MM.1S (cell line): ENCODE results near the gene EPDR1.

Source experiments
- EZH2 ChIP-seq: fragments of 300-600 bp; sonication (generic); optimal IDR thresholded peaks from 2 replicates; pipeline ENCODE3; 2017; ENCODE audit warnings: low read depth, mild to moderate bottlenecking, antibody characterized with exemption, low read length, mixed read lengths
- TF ChIP-seq, protein P1 (sequence below): fragments of 300-600 bp; sonication (generic); IDR thresholded peaks from 2 replicates; pipeline ENCODE4 v1.5.1; 2016; ENCODE audit warnings: antibody characterized with exemption, low read length, mixed read lengths

DNA sequence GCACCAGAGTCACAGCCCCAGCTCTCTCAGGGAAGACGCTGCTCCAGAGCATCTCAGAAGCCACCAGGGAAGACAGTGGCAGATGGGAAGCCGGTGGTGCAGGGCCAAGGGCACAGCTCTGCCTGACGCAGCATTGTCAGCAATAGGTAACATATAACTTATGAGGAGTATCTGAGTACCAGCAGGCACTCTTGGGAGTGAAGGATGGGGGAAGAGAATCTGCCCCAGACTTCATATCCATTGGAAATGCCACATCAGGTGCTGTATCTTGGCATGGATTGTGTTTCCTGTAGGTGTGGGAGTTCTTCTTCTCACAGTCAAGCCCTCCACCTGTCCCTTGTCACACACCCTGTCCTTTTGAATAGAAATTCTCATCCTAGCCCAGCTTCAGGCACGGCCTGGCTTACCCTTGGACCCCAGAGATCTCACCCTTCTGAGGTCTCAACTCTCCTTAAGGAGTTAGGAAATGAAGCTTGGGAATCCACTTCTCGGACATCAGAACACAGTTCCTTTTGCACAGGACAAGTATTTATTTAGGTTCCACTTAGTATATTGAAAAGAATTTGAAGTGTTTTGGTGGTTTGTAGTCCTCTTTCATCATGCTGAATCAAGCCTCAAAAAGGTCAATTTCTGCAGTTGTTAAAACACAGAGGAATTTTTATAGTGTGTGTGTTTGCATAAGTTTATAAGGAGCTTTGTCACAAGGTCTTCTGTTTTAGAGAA, 9.9 kb downstream of the EPDR1 start:
- TF ChIP-seq, protein P1, sequence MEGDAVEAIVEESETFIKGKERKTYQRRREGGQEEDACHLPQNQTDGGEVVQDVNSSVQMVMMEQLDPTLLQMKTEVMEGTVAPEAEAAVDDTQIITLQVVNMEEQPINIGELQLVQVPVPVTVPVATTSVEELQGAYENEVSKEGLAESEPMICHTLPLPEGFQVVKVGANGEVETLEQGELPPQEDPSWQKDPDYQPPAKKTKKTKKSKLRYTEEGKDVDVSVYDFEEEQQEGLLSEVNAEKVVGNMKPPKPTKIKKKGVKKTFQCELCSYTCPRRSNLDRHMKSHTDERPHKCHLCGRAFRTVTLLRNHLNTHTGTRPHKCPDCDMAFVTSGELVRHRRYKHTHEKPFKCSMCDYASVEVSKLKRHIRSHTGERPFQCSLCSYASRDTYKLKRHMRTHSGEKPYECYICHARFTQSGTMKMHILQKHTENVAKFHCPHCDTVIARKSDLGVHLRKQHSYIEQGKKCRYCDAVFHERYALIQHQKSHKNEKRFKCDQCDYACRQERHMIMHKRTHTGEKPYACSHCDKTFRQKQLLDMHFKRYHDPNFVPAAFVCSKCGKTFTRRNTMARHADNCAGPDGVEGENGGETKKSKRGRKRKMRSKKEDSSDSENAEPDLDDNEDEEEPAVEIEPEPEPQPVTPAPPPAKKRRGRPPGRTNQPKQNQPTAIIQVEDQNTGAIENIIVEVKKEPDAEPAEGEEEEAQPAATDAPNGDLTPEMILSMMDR = no peak
- TF ChIP-seq EZH2 = no peak
